ENCODE data around the gene ANKMY1. TPM values are rescaled to one million over a fixed set of nuclear protein-coding genes. Genes with fewer than 3 reads are reported as not detected.
A peak's percentile ranks its signal among the peaks of the same experiment; 100 is the strongest.

ANKMY1 gene
- polyA plus RNA-seq, 3 donors = 2.1 to 22.9 (median 2.9) TPM

- H3K9me3 Mint-ChIP-seq = peaks cover 64 to 87% (median 72%) of the 10 kb centered on the region in 7 donors
- H3K79me2 ChIP-seq (ENCODE audit: insufficient read depth, low read length) = no peaks in the 10 kb centered on the region
- intact Hi-C loops (cut with micrococcal nuclease) = no loop called here
- H4K20me1 ChIP-seq (ENCODE audit: insufficient read depth, low read length) = no peaks in the 10 kb centered on the region
- peak overlapping the region in 1 of 7 donors; percentile 61 for H3K27ac Mint-ChIP-seq
- DNase-seq = no peak
- no peak overlapping the region for H3K4me3 Mint-ChIP-seq
- H3K36me3 ChIP-seq (replicated peaks in 1 of 2; ENCODE audit: control insufficient read depth in 1 of 2, insufficient read depth in 2 of 2, low read length in 2 of 2) = peaks cover 11 to 79% of the 10 kb centered on the region in 2 donors
- H3K4me2 ChIP-seq (replicated peaks; ENCODE audit: extremely low read depth, low read length, poor library complexity, severe bottlenecking) = no peak overlapping the region
- H3K27me3 ChIP-seq (ENCODE audit: control insufficient read depth in 2 of 2, insufficient read depth in 2 of 2, low read length in 2 of 2) = no peaks in the 10 kb centered on the region
- H3K9ac ChIP-seq (ENCODE audit: insufficient read depth, low read length, poor library complexity, severe bottlenecking) = no peak overlapping the region
- no peak overlapping the region for H3K4me3 ChIP-seq (replicated peaks in 1 of 3; ENCODE audit: low read depth in 2 of 3, low read length in 3 of 3)
- 98% methylated on average over 13 of the region's 16 CpGs for WGBS (ENCODE audit: insufficient coverage)
- TF ChIP-seq CTCF (IDR thresholded peaks at IDR 0.05) = no peak
- H3K4me1 Mint-ChIP-seq = no peaks in the 10 kb centered on the region
- H3K36me3 Mint-ChIP-seq = peaks cover 71 to 92% of the 10 kb centered on the region in 2 donors
- H3K4me1 ChIP-seq (ENCODE audit: control insufficient read depth in 1 of 2, insufficient read depth in 2 of 2, low read length in 2 of 2) = no peaks in the 10 kb centered on the region
- peaks cover 59 to 76% of the 10 kb centered on the region in 2 donors for H3K9me3 ChIP-seq (replicated peaks in 1 of 2; ENCODE audit: control insufficient read depth in 1 of 2, insufficient read depth in 1 of 2, low read length in 2 of 2)
- no peaks in the 10 kb centered on the region for H3K27me3 Mint-ChIP-seq (ENCODE audit: low read depth in 3 of 3)
- no peak overlapping the region for H2AFZ ChIP-seq (ENCODE audit: insufficient read depth, low read depth, low read length, poor library complexity, severe bottlenecking)
- H3K27ac ChIP-seq (ENCODE audit: low read depth in 1 of 2, low read length in 2 of 2) = no peak overlapping the region
Measured at GRCh38 chr2:240529344-240529999, 28.3 kb downstream of the ANKMY1 start.

GRCh38 chr2:240528406-240529040 lies 29.3 kb downstream of the ANKMY1 start:
- peaks cover 63 to 81% of the 10 kb centered on the region in 2 donors for H3K9me3 ChIP-seq (replicated peaks in 1 of 2; ENCODE audit: control insufficient read depth in 1 of 2, insufficient read depth in 1 of 2, low read length in 2 of 2)
- H3K27me3 ChIP-seq (ENCODE audit: control insufficient read depth in 2 of 2, insufficient read depth in 2 of 2, low read length in 2 of 2) = no peaks in the 10 kb centered on the region
- no peak overlapping the region for H3K4me3 Mint-ChIP-seq
- H2AFZ ChIP-seq (ENCODE audit: insufficient read depth, low read depth, low read length, poor library complexity, severe bottlenecking) = no peak overlapping the region
- peaks cover 19 to 82% of the 10 kb centered on the region in 2 donors for H3K36me3 ChIP-seq (replicated peaks in 1 of 2; ENCODE audit: control insufficient read depth in 1 of 2, insufficient read depth in 2 of 2, low read length in 2 of 2)
- TF ChIP-seq CTCF (IDR thresholded peaks at IDR 0.05) = no peak
- H3K9me3 Mint-ChIP-seq = peaks cover 70 to 90% (median 80%) of the 10 kb centered on the region in 7 donors
- H3K36me3 Mint-ChIP-seq = peaks cover 73 to 93% of the 10 kb centered on the region in 2 donors
- peaks cover 0 to 4% (median 0%) of the 10 kb centered on the region in 3 donors for H3K27me3 Mint-ChIP-seq (ENCODE audit: low read depth in 3 of 3)
- H3K4me1 Mint-ChIP-seq = no peaks in the 10 kb centered on the region
- intact Hi-C loops (cut with micrococcal nuclease) = no loop called here
- H3K4me2 ChIP-seq (replicated peaks; ENCODE audit: extremely low read depth, low read length, poor library complexity, severe bottlenecking) = no peak overlapping the region
- no peak for DNase-seq
- H3K4me3 ChIP-seq (replicated peaks in 1 of 3; ENCODE audit: low read depth in 2 of 3, low read length in 3 of 3) = no peak overlapping the region
- H3K9ac ChIP-seq (ENCODE audit: insufficient read depth, low read length, poor library complexity, severe bottlenecking) = no peak overlapping the region
- H3K27ac Mint-ChIP-seq = peak overlapping the region in 1 of 7 donors; percentile 46
- H3K4me1 ChIP-seq (ENCODE audit: control insufficient read depth in 1 of 2, insufficient read depth in 2 of 2, low read length in 2 of 2) = no peaks in the 10 kb centered on the region
- no peaks in the 10 kb centered on the region for H3K79me2 ChIP-seq (ENCODE audit: insufficient read depth, low read length)
- H4K20me1 ChIP-seq (ENCODE audit: insufficient read depth, low read length) = no peaks in the 10 kb centered on the region
- no peak overlapping the region for H3K27ac ChIP-seq (ENCODE audit: low read depth in 1 of 2, low read length in 2 of 2)
- WGBS (ENCODE audit: insufficient coverage) = 95% methylated on average over 7 of the region's 13 CpGs

Measured in CD14-positive monocyte (primary cell).